Calu3 (cell line): Measurements from ENCODE around the gene IFITM10. TPM values are rescaled to one million over a fixed set of nuclear protein-coding genes. Genes with fewer than 3 reads are reported as not detected.

ENCODE experiments used
- BruUV-seq: library from RNA; stranded (reverse); fragments of 400-500 nt; replicated peaks from 2 replicates; lab custom pipeline; 2021; lab: Mats Ljungman, UMichigan
- CTCF ChIA-PET: fragments of 300-600 bp; sonication (Branson Sonifier 250); formaldehyde crosslinking; loops from one replicate; lab custom pipeline; 2022; ENCODE audit warnings: antibody characterized with exemption; lab: Charles Lee
- DNase-seq: peaks from one replicate; pipeline ENCODE4 v3.0.0; 2022
- H3K27ac Mint-ChIP-seq: one replicate; pipeline ENCODE4 v1.8.0; 2022; ENCODE audit warnings: mixed read lengths; ENCODE audit not compliant: unreplicated experiment
- H3K27me3 Mint-ChIP-seq: one replicate; pipeline ENCODE4 v1.8.0; 2022; ENCODE audit warnings: mixed read lengths; ENCODE audit not compliant: unreplicated experiment
- H3K36me3 Mint-ChIP-seq: one replicate; pipeline ENCODE4 v1.8.0; 2022; ENCODE audit warnings: mild to moderate bottlenecking, moderate library complexity, mixed read lengths; ENCODE audit not compliant: insufficient read depth, unreplicated experiment
- H3K4me1 Mint-ChIP-seq: one replicate; pipeline ENCODE4 v1.8.0; 2022; ENCODE audit warnings: mild to moderate bottlenecking, low read depth, mixed read lengths; ENCODE audit not compliant: unreplicated experiment
- H3K4me3 Mint-ChIP-seq: one replicate; pipeline ENCODE4 v1.8.0; 2022; ENCODE audit warnings: mild to moderate bottlenecking, low read depth, moderate library complexity, mixed read lengths; ENCODE audit not compliant: unreplicated experiment
- H3K9me3 Mint-ChIP-seq: one replicate; pipeline ENCODE4 v1.8.0; 2022; ENCODE audit warnings: low read depth, mixed read lengths; ENCODE audit not compliant: unreplicated experiment
- CTCF ChIP-seq: fragments of 200-600 bp; IDR thresholded peaks from one replicate; pipeline ENCODE4 v1.8.0; 2022; ENCODE audit warnings: antibody characterized with exemption; ENCODE audit not compliant: unreplicated experiment
- intact Hi-C: fragments of 100-400 bp; cut with micrococcal nuclease; formaldehyde crosslinking; loops from one replicate; pipeline ENCODE4 v1.10.0; 2022; ENCODE audit not compliant: unreplicated experiment
- total RNA-seq: library from RNA; stranded (reverse); gene quantifications from 2 replicates; pipeline ENCODE4 v1.2.3, GENCODE V29; 2022

IFITM10 gene
- total RNA-seq, 1 experiment from 2014 or later: 3.3 TPM

- Mint-ChIP-seq H3K4me1 (no peaks in the 10 kb centered on the region), H3K27me3 (peaks cover 92% of the 10 kb centered on the region), H3K9me3 (peaks cover 6% of the 10 kb centered on the region), H3K36me3 (no peaks in the 10 kb centered on the region), H3K4me3 (no peak overlapping the region), H3K27ac (no peak overlapping the region)
- intact Hi-C loops: no loop called here
- BruUV-seq: no TSS peak
- no peak for DNase-seq
- no peak for TF ChIP-seq CTCF
- CTCF ChIA-PET: no interaction called here
Observed at GRCh38 chr11:1730059-1730629, 20.3 kb downstream of the IFITM10 start.

- Mint-ChIP-seq H3K9me3 (peaks cover 6% of the 10 kb centered on the region), H3K36me3 (no peaks in the 10 kb centered on the region), H3K27ac (no peak overlapping the region), H3K4me3 (no peak overlapping the region), H3K27me3 (peaks cover 97% of the 10 kb centered on the region), H3K4me1 (no peaks in the 10 kb centered on the region)
- TF ChIP-seq CTCF: no peak
- CTCF ChIA-PET: no interaction called here
- DNase-seq: no peak
- BruUV-seq: no TSS peak
- intact Hi-C loops: no loop called here
Observed at GRCh38 chr11:1729692-1730011, 20.7 kb downstream of the IFITM10 start.

GRCh38 chr11:1728931-1729691 lies 21.3 kb downstream of the IFITM10 start:
- CTCF ChIA-PET: no interaction called here
- Mint-ChIP-seq H3K9me3 (peaks cover 6% of the 10 kb centered on the region), H3K27me3 (peaks cover 97% of the 10 kb centered on the region), H3K36me3 (no peaks in the 10 kb centered on the region), H3K4me3 (no peak overlapping the region), H3K4me1 (no peaks in the 10 kb centered on the region), H3K27ac (no peak overlapping the region)
- intact Hi-C loops: no loop called here
- no peak for TF ChIP-seq CTCF
- no peak for DNase-seq
- no TSS peak for BruUV-seq

GRCh38 chr11:1728301-1728700 lies 22.1 kb downstream of the IFITM10 start:
- intact Hi-C loops: no loop called here
- Mint-ChIP-seq H3K9me3 (peaks cover 6% of the 10 kb centered on the region), H3K4me1 (no peaks in the 10 kb centered on the region), H3K36me3 (no peaks in the 10 kb centered on the region), H3K4me3 (no peak overlapping the region), H3K27ac (no peak overlapping the region), H3K27me3 (peaks cover 97% of the 10 kb centered on the region)
- CTCF ChIA-PET: no interaction called here
- TF ChIP-seq CTCF: no peak
- DNase-seq: no peak
- no TSS peak for BruUV-seq
